Stimulated activated effector memory CD8-positive, alpha-beta T cell treated with anti-CD3 and anti-CD28 coated beads, Interleukin-12 subunit alpha, Interleukin-12 subunit beta, amount 100 ng/mL, for 72 hours (primary cell): ENCODE measurements around the gene SPACA5.
"Not testable (repeated sequence)": the region's sequence is repeated elsewhere in the genome, so short reads cannot be mapped to it uniquely, and the experiment has no call there.

Source experiments
- ATAC-seq: fragments of 150-1000 bp; cut with Tn5 transposase; 2 replicates; pipeline ENCODE4 v1.10.0; 2021
- DNase-seq, 2 donors: peaks; one replicate each; pipeline ENCODE4 v3.0.0; 2021 to 2022; ENCODE audit warnings: low spot score in 2 of 2
- H3K27ac Mint-ChIP-seq: one replicate; pipeline ENCODE4 v1.8.0; 2022; ENCODE audit warnings: mild to moderate bottlenecking, mixed read lengths
- H3K36me3 Mint-ChIP-seq: one replicate; pipeline ENCODE4 v1.8.0; 2022; ENCODE audit warnings: mild to moderate bottlenecking, mixed read lengths
- H3K4me1 Mint-ChIP-seq: one replicate; pipeline ENCODE4 v1.8.0; 2022; ENCODE audit warnings: mixed read lengths
- H3K4me3 Mint-ChIP-seq: one replicate; pipeline ENCODE4 v1.8.0; 2022; ENCODE audit warnings: mild to moderate bottlenecking, mixed read lengths
- H3K9me3 Mint-ChIP-seq: one replicate; pipeline ENCODE4 v1.8.0; 2022; ENCODE audit warnings: mixed read lengths

Gene SPACA5

DNA sequence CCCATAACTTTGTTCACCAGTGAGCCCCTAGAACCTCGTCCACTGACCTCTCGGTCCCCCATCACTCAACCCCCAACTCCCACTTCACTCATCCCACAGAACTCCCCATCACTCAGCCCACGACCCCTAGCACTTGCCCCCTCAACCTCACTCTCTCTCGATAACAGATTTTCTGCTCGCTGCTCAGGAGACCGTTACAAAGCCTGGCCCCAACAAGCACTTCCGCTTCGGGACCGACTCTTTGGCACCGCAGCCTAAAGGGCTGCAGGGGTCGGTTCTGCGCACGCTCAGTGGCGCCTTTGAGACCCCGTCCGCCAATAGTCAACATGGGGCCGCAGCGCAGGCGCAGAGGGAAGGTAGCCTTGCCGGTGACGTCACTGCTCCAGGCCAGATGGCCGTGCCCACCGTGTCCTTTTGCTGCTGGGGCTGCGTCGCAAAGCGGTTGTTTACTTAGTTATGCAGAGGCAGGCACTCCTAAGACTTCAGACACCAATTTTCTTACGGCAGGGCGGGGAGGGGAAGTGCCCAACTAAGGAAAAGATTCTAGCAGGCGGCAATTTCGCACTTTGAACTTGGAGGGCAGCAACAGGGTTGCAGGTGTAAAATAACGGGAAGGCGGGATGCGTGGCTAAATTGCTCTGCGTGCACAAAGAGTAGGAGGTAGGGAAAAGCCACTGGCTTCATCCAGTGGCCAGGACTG lies 2.9 kb upstream of the SPACA5 start, which contains the start of gene ZNF182:
ZNF182 (minus strand) TSS at position 232 of the 700 bp plus-strand sequence. CDS start 1,380 bp downstream, outside the sequence.
- Mint-ChIP-seq H3K4me3 (peak within 1 kb of the TSS; percentile 96), H3K36me3 (peaks cover 31% of the 10 kb centered on the region), H3K4me1 (peaks cover 21% of the 10 kb centered on the region), H3K9me3 (no peaks in the 10 kb centered on the region), H3K27ac (peak within 1 kb of the TSS; percentile 99)
- DNase-seq = peak; percentile 76 to 90
- peak; percentile 99 for ATAC-seq

DNA sequence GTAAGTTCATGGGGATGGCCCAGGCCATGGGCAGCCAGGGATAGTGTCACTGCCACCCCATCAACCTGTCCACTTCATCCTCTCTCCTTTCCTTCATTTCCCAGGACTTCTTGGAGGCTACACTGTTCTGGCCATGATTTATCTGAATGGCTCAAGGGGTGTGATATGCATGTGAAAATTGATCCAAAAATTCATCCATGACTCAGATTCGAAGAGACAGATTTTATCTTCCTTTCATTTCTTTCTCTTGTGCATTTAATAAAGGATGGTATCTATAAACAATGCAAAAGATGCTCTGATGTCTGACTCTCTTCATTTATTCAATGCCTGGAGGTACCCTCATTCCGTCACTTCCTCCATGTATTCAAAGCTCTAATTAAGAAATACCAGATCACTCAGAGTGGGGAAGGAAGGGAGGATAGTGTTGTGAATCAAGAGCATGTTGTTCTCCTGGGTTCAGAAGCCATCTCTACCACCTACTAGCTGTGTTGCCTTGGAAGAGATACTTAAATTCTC lies 2.7 kb downstream of the SPACA5 start:
- not testable (repeated sequence) for H3K4me3 Mint-ChIP-seq, H3K4me1 Mint-ChIP-seq, ATAC-seq, H3K27ac Mint-ChIP-seq, H3K36me3 Mint-ChIP-seq, H3K9me3 Mint-ChIP-seq, DNase-seq

DNA sequence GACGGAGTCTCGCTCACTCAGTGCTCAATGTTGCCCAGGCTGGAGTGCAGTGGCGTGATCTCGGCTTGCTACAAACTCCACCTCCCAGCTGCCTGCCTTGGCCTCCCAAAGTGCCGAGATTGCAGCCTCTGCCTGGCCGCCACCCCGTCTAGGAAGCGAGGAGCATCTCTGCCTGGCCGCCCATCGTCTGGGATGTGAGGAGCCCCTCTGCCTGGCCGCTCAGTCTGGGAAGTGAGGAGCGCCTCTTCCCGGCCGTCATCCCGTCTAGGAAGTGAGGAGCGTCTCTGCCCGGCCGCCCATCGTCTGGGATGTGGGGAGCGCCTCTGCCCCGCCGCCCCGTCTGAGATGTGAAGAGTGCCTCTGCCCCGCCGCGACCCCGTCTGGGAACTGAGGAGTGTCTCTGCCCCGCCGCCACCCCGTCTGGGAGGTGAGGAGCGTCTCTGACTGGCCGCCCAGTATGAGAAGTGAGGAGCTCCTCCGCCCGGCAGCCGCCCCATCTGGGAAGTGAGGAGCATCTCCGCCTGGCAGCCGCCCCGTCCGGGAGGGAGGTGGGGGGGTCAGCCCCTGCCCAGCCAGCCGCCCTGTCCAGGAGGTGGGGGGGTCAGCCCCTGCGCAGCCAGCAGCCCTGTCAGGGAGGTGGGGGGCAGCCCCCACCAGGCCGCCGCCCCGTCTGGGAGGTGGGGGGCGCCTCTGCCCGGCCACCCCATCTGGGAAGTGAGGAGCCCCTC lies 10.0 kb downstream of the SPACA5 start:
- H3K36me3 Mint-ChIP-seq, H3K4me1 Mint-ChIP-seq, H3K9me3 Mint-ChIP-seq, DNase-seq, H3K4me3 Mint-ChIP-seq, ATAC-seq, H3K27ac Mint-ChIP-seq: not testable (repeated sequence)

DNA sequence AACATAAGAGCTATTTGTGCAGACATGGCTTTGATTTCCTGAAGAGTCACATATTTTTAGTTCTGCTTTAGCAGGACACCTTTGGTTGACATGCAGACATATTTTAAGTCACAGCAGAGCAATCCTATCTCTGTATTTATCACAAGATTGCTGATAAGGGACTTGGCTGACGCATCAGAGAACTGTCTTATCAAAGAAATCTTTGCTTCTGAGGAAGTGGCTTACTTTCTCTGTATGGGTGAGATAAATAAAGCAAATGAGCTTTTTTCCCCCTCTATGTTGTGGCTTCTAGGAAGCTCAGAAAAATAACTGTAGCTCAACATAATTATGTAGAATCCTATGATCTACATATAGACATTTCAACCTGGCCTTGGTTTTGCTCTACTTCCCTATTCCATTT lies 13.1 kb downstream of the SPACA5 start:
- not testable (repeated sequence) for DNase-seq, H3K36me3 Mint-ChIP-seq, H3K27ac Mint-ChIP-seq, H3K4me1 Mint-ChIP-seq, H3K9me3 Mint-ChIP-seq, H3K4me3 Mint-ChIP-seq
- peak; percentile 47 for ATAC-seq

DNA sequence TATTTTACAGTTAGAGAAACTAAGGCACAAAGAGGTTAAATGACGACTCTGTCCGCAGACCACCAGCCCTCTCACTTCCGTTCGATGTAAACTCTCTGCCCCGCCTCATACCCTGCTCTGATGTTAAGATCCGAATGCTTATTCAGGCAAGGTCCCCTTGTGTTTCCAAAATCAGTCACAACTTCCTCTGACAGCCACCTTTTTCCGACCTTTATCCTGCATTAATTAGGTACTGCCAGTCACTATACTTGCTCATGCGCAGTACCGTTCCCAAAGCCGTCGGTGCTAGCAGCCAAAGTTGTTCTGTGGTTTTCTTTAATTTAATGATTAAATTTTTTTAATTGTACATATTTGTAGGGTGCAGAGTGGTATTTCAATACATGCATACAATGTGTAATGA lies 13.7 kb downstream of the SPACA5 start:
- not testable (repeated sequence) for H3K36me3 Mint-ChIP-seq, H3K9me3 Mint-ChIP-seq
- H3K4me3 Mint-ChIP-seq = peak overlapping the region; percentile 84
- DNase-seq (peak in 1 of 2 donors; percentile 48), ATAC-seq (peak; percentile 82)
- peaks cover 10% of the 10 kb centered on the region for H3K4me1 Mint-ChIP-seq
- peak overlapping the region; percentile 98 for H3K27ac Mint-ChIP-seq

DNA sequence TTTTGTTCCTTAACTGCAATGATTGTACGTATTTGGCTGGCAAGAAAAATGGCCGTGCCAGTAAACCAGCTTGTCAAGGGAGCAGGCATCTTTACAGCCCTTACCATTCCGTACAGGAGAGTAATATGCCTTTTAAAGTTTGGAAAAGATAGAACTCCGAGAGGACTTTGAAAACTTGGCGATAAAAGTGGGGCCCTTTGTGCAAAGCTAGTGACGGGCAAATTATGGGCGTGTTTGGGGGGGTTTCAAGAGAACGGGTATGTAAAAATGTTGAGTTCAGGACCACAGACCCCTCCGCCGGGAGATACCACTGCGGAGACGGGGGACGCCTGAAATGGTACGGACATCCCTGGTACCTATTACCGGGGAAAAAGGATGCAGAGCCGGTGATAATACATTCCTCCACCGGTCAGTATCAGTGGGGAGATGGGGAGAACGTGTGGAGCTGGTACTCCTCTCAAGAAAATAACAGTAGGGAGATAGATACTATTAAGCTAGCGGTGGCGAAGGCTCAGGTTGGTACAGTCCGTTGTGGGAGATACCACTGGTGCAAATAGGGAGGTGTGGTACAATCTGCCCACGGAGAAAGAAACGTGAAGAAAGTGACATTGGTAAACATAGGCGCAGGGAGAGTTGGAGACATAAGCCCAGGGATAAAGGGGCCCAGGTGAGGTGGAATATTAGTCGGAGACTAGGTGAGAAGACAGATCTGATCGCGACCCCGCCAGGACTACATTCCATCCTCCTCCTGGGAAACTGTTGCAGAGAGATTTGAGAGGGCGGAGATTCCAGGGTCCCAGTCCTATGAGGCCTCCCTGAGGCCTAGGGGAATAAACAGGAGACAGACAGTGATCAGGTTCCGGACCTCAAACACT lies 14.5 kb downstream of the SPACA5 start:
- DNase-seq (peak; percentile 57 to 82), ATAC-seq (peak; percentile 77)
- no peaks in the 10 kb centered on the region for H3K9me3 Mint-ChIP-seq
- peak overlapping the region; percentile 98 for H3K27ac Mint-ChIP-seq
- H3K4me1 Mint-ChIP-seq = peaks cover 14% of the 10 kb centered on the region
- H3K4me3 Mint-ChIP-seq = peak overlapping the region; percentile 84
- no peaks in the 10 kb centered on the region for H3K36me3 Mint-ChIP-seq

DNA sequence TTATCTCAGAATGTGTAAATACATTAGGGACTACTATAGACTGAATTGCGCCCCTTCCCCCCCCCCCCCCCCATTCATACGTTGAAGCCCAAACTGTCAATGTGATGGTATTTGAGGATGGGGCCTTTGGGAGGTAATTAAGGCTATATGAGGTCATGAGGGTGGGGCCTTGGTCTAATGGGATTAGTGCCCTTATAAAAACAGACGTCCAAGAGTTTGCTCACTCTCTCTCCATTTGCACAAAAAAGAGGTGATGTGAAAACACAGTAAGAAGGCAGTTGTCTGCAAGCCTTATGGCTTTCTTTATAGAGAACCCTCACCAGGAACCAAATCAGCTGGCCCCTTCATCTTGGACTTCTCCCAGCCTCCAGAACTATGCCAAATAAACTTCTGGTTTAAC lies 15.3 kb downstream of the SPACA5 start:
- Mint-ChIP-seq H3K9me3 (no peaks in the 10 kb centered on the region), H3K27ac (no peak overlapping the region), H3K36me3 (no peaks in the 10 kb centered on the region), H3K4me3 (no peak overlapping the region), H3K4me1 (peaks cover 14% of the 10 kb centered on the region)
- DNase-seq (no peak), ATAC-seq (no peak)

DNA sequence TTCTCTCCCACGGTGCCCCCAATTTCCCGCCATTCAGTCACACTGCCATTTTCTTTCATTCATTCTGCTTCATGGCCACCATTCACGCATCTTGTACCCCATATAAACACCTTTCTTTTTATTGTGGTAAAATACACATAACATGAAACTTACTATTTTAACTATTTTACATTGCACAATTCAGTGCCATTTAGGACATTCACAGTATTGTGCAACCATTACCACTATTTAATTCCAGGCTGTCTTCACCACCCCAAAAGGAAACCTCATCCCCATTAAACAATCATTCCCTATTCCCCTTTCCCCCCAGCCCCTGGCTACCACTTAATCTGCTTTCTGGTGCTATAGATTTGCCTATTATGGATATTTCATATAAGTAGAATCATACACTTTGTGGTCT lies 15.9 kb downstream of the SPACA5 start:
- Mint-ChIP-seq H3K4me1 (peaks cover 14% of the 10 kb centered on the region), H3K4me3 (no peak overlapping the region), H3K9me3 (no peaks in the 10 kb centered on the region), H3K36me3 (no peaks in the 10 kb centered on the region), H3K27ac (no peak overlapping the region)
- ATAC-seq (no peak), DNase-seq (no peak)

DNA sequence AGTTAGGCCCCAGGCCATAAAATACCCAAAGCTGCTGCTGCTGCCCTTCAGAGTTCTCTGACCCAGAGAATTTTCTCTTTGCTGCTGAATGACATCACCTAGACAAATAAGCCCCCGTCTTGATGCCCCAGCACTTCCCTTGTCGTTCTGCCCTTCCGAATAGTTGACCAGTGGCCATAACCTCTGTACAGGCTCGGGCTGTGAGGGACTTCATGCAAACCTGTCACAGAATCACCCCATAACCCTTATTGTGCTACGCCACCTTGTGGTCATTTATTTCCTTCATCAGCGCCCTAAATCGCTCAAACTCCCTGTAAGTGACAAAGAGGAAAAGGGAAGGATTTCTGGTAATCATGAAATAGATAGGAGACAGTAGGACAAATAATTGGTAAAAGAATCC lies 18.8 kb downstream of the SPACA5 start:
- no peak for ATAC-seq
- DNase-seq = peak; percentile 25 to 59
- Mint-ChIP-seq H3K36me3 (no peaks in the 10 kb centered on the region), H3K9me3 (no peaks in the 10 kb centered on the region), H3K4me1 (peaks cover 14% of the 10 kb centered on the region), H3K4me3 (no peak overlapping the region), H3K27ac (no peak overlapping the region)

DNA sequence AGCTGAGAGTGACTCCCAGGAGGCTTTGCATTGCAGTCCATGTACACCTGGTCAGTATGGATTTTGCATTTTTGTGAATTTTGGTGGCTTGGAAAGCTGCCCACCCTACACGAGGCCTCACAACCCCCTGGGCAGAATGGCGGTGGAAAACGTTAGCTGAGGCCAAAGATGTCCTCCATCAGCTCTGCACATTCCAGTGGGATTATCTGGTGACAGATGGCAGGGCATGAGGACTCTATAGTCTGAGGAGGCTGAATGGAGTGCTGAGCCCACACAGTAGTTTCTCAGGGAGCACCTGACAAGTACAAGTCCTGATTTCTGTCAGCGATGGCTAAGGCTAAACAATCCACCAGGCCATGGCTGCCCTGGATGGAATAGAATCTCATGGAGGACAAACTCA lies 20.8 kb downstream of the SPACA5 start:
- H3K4me1 Mint-ChIP-seq, H3K27ac Mint-ChIP-seq, H3K4me3 Mint-ChIP-seq, H3K9me3 Mint-ChIP-seq, DNase-seq, H3K36me3 Mint-ChIP-seq, ATAC-seq: not testable (repeated sequence)

DNA sequence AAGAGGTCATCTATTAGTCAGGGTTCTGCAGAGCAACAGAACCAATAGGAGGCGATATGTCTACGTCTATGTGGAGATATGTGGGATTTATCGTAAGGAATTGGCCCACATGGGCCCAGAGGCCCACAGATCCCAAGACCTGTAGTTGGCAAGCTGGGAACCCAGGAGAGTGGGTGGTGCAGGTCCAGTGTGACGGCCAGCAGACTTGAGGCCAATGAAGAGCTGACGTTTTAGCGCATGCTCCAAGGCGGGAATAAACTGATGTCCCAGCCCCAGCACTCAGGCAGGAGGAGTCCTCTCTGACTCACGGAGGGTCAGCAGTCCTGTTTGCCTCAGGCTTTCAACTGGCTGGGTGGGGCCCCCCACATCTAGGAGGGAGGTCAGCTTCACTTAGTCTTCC lies 21.3 kb downstream of the SPACA5 start:
- no peak for ATAC-seq
- Mint-ChIP-seq H3K9me3 (no peaks in the 10 kb centered on the region), H3K4me3 (no peak overlapping the region), H3K27ac (no peak overlapping the region), H3K4me1 (peaks cover 6% of the 10 kb centered on the region), H3K36me3 (no peaks in the 10 kb centered on the region)
- no peak for DNase-seq

DNA sequence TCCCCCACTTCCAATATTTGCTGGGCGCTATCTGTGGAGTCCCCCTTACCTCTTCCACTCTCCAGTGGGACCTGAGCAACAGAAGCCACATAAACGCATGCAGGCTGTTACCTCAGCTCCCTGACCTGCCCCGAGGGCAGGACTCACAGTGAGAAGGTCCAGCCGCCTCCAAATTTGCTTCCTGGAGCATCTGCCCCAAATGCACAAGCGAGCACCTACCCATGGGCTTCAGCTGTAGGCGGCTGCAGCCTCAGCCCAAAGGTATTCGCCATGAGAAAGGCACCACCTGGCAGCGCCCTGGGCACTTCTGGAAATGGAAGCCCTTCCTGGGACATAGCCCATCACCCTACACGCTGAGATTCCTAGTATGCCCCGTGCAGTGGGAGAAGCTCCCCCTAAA lies 23.4 kb downstream of the SPACA5 start:
- Mint-ChIP-seq H3K9me3 (no peaks in the 10 kb centered on the region), H3K4me3 (no peak overlapping the region), H3K36me3 (no peaks in the 10 kb centered on the region), H3K27ac (no peak overlapping the region), H3K4me1 (peaks cover 6% of the 10 kb centered on the region)
- ATAC-seq (no peak), DNase-seq (no peak)

DNA sequence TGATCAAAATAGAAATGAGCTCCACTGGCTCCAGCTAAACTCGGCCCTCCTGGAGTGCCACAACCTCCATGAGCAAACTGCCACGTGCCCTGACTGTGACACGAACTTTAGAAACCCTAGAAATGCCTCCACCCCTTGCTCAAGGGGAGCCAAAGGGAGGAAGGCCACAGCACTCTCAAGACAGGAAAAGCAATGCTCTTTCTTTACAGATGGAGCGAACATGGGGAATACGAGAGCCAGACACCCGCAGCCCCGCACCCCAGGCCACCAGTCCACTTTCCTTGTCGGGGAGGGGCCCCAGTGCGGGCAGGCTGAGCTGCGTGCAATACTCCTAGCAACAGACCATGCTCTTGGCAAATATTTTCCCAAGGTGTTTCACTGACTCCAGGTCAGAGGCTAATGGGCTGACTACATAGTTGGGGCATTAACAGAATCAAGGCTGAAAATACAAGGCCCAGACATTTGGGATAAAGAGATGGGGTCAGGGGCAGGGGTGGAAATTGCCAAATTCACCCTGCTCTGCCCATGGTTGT lies 23.9 kb downstream of the SPACA5 start:
- not testable (repeated sequence) for H3K4me1 Mint-ChIP-seq, H3K27ac Mint-ChIP-seq, H3K4me3 Mint-ChIP-seq, DNase-seq, H3K9me3 Mint-ChIP-seq, ATAC-seq, H3K36me3 Mint-ChIP-seq

DNA sequence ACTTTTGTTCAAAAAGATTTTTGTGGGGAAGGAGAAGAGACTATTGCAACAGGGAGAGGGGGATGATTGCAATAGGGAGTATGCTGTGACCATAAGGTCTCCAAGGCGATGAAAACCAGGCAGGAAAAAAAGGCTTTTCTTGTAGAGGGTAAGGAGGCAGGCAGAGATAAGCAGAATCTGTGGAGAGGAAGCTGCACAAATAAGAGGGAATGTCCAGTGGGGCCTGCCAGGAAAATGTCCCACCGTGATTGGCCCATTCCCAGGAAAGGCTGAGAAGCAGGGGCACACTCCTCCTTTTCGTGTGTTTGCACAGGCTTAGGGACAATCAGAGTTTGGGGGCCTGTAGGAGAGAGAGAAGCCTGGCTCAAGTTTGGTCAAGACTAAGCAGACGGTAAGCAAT lies 29.1 kb downstream of the SPACA5 start:
- ATAC-seq = no peak
- DNase-seq = no peak
- H3K9me3 Mint-ChIP-seq = no peaks in the 10 kb centered on the region
- H3K4me1 Mint-ChIP-seq = no peaks in the 10 kb centered on the region
- H3K27ac Mint-ChIP-seq = no peak overlapping the region
- no peak overlapping the region for H3K4me3 Mint-ChIP-seq
- no peaks in the 10 kb centered on the region for H3K36me3 Mint-ChIP-seq

DNA sequence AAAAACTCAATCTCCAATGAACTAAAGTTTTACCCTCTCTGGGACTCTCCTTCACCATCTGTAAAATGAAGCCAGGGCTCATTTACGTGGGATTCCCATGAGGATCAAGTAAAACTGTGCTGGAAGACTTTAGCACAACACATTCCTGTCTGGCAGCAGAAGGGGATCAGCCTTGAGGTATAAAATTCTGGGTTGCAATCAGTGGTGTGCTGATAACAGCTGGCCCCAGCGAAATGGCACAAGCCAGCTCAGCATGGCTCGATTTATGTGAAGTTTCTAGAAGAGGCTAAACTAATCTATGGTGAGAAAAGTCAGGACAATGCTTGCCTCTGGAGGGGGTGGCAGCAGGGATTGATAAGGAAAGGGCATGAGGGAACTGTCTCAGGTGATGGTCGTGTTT lies 36.3 kb downstream of the SPACA5 start:
- Mint-ChIP-seq H3K4me1 (no peaks in the 10 kb centered on the region), H3K4me3 (no peak overlapping the region), H3K27ac (no peak overlapping the region), H3K36me3 (no peaks in the 10 kb centered on the region), H3K9me3 (no peaks in the 10 kb centered on the region)
- ATAC-seq (no peak), DNase-seq (no peak)
